ENCODE measurements around the gene MS4A3.
"Not testable (repeated sequence)": the region's sequence is repeated elsewhere in the genome, so short reads cannot be mapped to it uniquely, and the experiment has no call there.

- TF ChIP-seq EZH2 (IDR thresholded peaks at IDR 0.05; ENCODE audit: insufficient read depth, poor library complexity, severe bottlenecking); EZH2phosphoT487 (IDR thresholded peaks at IDR 0.05; ENCODE audit: insufficient read depth, low read depth): not testable (repeated sequence)
Measured at GRCh38 chr11:60104471-60105115, 48.1 kb downstream of the MS4A3 start.

Data from GM23248 (cell line).